ENCODE measurements around the gene GAS7.
"Not testable (repeated sequence)": the region's sequence is repeated elsewhere in the genome, so short reads cannot be mapped to it uniquely, and the experiment has no call there.

Gene GAS7

GRCh38 chr17:9922012-9922848 is 276.2 kb downstream of the GAS7 start:
- DNase-seq, result no peak

GRCh38 chr17:9921216-9921615 is 277.2 kb downstream of the GAS7 start:
- not testable (repeated sequence) for DNase-seq

- no peak for DNase-seq
Observed at GRCh38 chr17:9918804-9919352, 279.5 kb downstream of the GAS7 start.

- DNase-seq, result no peak
Observed at GRCh38 chr17:9918352-9918751, 280.1 kb downstream of the GAS7 start.

GRCh38 chr17:9917801-9918200 is 280.6 kb downstream of the GAS7 start:
- DNase-seq, result no peak

- no peak for DNase-seq
Observed at GRCh38 chr17:9917131-9917530, 281.3 kb downstream of the GAS7 start.

- DNase-seq, result no peak
Observed at GRCh38 chr17:9916108-9916507, 282.3 kb downstream of the GAS7 start.

GRCh38 chr17:9913476-9913875 is 284.9 kb downstream of the GAS7 start:
- DNase-seq, result no peak

- DNase-seq, result peak in 3 of 56 donors; percentile 7 to 15 (median 10)
Observed at GRCh38 chr17:9912121-9913099, 286.0 kb downstream of the GAS7 start.

- DNase-seq, result no peak
Observed at GRCh38 chr17:9911089-9911488, 287.3 kb downstream of the GAS7 start.

GRCh38 chr17:9908649-9909042 is 289.8 kb downstream of the GAS7 start:
- no peak for DNase-seq

GRCh38 chr17:9907883-9908648 is 290.3 kb downstream of the GAS7 start:
- no peak for DNase-seq

GRCh38 chr17:9907131-9907530 is 291.3 kb downstream of the GAS7 start:
- no peak for DNase-seq

GRCh38 chr17:9906616-9907015 is 291.8 kb downstream of the GAS7 start:
- no peak for DNase-seq

GRCh38 chr17:9905902-9906301 is 292.5 kb downstream of the GAS7 start:
- DNase-seq, result peak in 12 of 56 donors; percentile 6 to 61 (median 14)

GRCh38 chr17:9905078-9905415 is 293.4 kb downstream of the GAS7 start, which contains the start of gene RCVRN:
TSS of gene RCVRN (minus strand) at chr17:9905271. CDS start at chr17:9905180, 91 bp downstream.
- no peak for DNase-seq

GRCh38 chr17:9904277-9905077 is 293.9 kb downstream of the GAS7 start:
- no peak for DNase-seq

GRCh38 chr17:9902120-9902519 is 296.3 kb downstream of the GAS7 start:
- no peak for DNase-seq

GRCh38 chr17:9900784-9901183 is 297.6 kb downstream of the GAS7 start:
- no peak for DNase-seq

- no peak for DNase-seq
Observed at GRCh38 chr17:9900044-9900594, 298.3 kb downstream of the GAS7 start.
